SK-N-SH treated with all-trans-retinoic acid at 6 μM for 48 hours (cell line): ENCODE results near the gene OR12D2.

ENCODE experiments used
- ATAC-seq: fragments of 200-7000 bp; cut with Tn5 transposase; 3 replicates; pipeline ENCODE4 v1.9.1; 2020; ENCODE audit warnings: mild to moderate bottlenecking, moderate library complexity
- ARNTL ChIP-seq: fragments of 450-650 bp; formaldehyde crosslinking; IDR thresholded peaks from 2 replicates; pipeline ENCODE4 v1.5.0; 2020; ENCODE audit warnings: low read depth, mild to moderate bottlenecking, moderate library complexity, borderline replicate concordance
- BACH2 ChIP-seq: fragments of 250-450 bp; sonication (Bioruptor Pico); IDR thresholded peaks from 2 replicates; pipeline ENCODE4 v1.9.0; 2021; ENCODE audit warnings: mild to moderate bottlenecking, borderline replicate concordance
- CSDC2 ChIP-seq: fragments of 250-450 bp; sonication (Bioruptor Pico); IDR thresholded peaks from 2 replicates; pipeline ENCODE4 v1.5.0; 2020; ENCODE audit warnings: mild to moderate bottlenecking, moderate library complexity
- ESRRG ChIP-seq: fragments of 250-450 bp; sonication (Bioruptor Pico); IDR thresholded peaks from 2 replicates; pipeline ENCODE4 v1.6.1; 2021; ENCODE audit warnings: mild to moderate bottlenecking
- GLIS3 ChIP-seq: fragments of 250-450 bp; sonication (Bioruptor Pico); IDR thresholded peaks from 2 replicates; pipeline ENCODE4 v1.5.0; 2020; ENCODE audit warnings: mild to moderate bottlenecking, moderate library complexity
- OSR1 ChIP-seq: fragments of 250-450 bp; sonication (Bioruptor Pico); IDR thresholded peaks from 2 replicates; pipeline ENCODE4 v1.8.0; 2022; ENCODE audit warnings: moderate library complexity, mild to moderate bottlenecking, inconsistent platforms
- PPARA ChIP-seq: fragments of 250-450 bp; sonication (Bioruptor Pico); IDR thresholded peaks from 2 replicates; pipeline ENCODE4 v1.5.0; 2020; ENCODE audit warnings: mild to moderate bottlenecking, borderline replicate concordance
- RARB ChIP-seq: fragments of 250-450 bp; sonication (Bioruptor Pico); IDR thresholded peaks from 2 replicates; pipeline ENCODE4 v1.8.0; 2021; ENCODE audit warnings: mild to moderate bottlenecking, moderate library complexity
- SNAI2 ChIP-seq: fragments of 250-450 bp; sonication (Bioruptor Pico); IDR thresholded peaks from 2 replicates; pipeline ENCODE4 v1.5.0; 2020; ENCODE audit warnings: mild to moderate bottlenecking, moderate library complexity
- TCF4 ChIP-seq: fragments of 250-450 bp; sonication (Bioruptor Pico); IDR thresholded peaks from 2 replicates; pipeline ENCODE4 v1.8.0; 2021; ENCODE audit warnings: mild to moderate bottlenecking, moderate library complexity, borderline replicate concordance
- ZFP3 ChIP-seq: fragments of 250-450 bp; sonication (Bioruptor Pico); IDR thresholded peaks from 2 replicates; pipeline ENCODE4 v1.5.0; 2020; ENCODE audit warnings: mild to moderate bottlenecking, moderate library complexity
- ZFP30 ChIP-seq: fragments of 450-650 bp; formaldehyde crosslinking; IDR thresholded peaks from 2 replicates; pipeline ENCODE4 v1.5.0; 2022; ENCODE audit warnings: mild to moderate bottlenecking, moderate library complexity
- ZNF70 ChIP-seq: fragments of 450-650 bp; formaldehyde crosslinking; IDR thresholded peaks from 2 replicates; pipeline ENCODE4 v1.5.0; 2020; ENCODE audit warnings: mild to moderate bottlenecking, moderate library complexity
- ZNF8 ChIP-seq: fragments of 450-650 bp; formaldehyde crosslinking; IDR thresholded peaks from 2 replicates; pipeline ENCODE4 v1.5.0; 2020; ENCODE audit warnings: mild to moderate bottlenecking, moderate library complexity
- TF ChIP-seq, protein P1 (sequence below): fragments of 250-450 bp; sonication (Bioruptor Pico); IDR thresholded peaks from 2 replicates; pipeline ENCODE4 v1.5.0; 2020; ENCODE audit warnings: mild to moderate bottlenecking, moderate library complexity
- TF ChIP-seq, protein P2 (sequence below): fragments of 250-450 bp; sonication (Bioruptor Pico); IDR thresholded peaks from 2 replicates; pipeline ENCODE4 v1.8.0; 2021; ENCODE audit warnings: low read depth, mild to moderate bottlenecking, moderate library complexity, borderline replicate concordance
- TF ChIP-seq, protein P3 (sequence below): fragments of 250-450 bp; sonication (Bioruptor Pico); IDR thresholded peaks from 2 replicates; pipeline ENCODE4 v1.5.1; 2021; ENCODE audit warnings: mild to moderate bottlenecking, moderate library complexity

The OR12D2 gene

DNA sequence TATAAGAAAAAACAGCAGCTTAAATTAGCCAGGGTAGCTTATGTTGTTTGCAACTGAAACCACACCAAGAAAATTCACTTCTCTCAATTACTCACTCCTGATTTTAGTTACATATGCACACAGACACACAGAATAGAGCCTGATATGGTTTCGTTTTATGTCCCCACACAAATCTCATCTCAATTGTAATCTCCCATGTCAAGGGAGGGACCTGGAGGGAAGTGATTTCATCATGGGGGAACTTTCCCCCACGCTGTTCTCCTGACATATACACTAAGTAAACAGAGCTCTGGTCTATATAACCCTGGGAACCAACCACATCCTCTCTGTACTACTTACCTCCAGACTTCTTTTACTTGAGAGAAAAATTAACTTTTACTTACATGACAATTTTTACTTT lies 29.1 kb downstream of the OR12D2 start:
- ATAC-seq: no peak
- TF ChIP-seq ESRRG (CRISPR knock-in tag) (no peak), PPARA (CRISPR knock-in tag) (no peak), ZFP3 (no peak), ZNF8 (CRISPR knock-in tag) (no peak), ZNF70 (CRISPR knock-in tag) (no peak)
- TF ChIP-seq, protein P1, sequence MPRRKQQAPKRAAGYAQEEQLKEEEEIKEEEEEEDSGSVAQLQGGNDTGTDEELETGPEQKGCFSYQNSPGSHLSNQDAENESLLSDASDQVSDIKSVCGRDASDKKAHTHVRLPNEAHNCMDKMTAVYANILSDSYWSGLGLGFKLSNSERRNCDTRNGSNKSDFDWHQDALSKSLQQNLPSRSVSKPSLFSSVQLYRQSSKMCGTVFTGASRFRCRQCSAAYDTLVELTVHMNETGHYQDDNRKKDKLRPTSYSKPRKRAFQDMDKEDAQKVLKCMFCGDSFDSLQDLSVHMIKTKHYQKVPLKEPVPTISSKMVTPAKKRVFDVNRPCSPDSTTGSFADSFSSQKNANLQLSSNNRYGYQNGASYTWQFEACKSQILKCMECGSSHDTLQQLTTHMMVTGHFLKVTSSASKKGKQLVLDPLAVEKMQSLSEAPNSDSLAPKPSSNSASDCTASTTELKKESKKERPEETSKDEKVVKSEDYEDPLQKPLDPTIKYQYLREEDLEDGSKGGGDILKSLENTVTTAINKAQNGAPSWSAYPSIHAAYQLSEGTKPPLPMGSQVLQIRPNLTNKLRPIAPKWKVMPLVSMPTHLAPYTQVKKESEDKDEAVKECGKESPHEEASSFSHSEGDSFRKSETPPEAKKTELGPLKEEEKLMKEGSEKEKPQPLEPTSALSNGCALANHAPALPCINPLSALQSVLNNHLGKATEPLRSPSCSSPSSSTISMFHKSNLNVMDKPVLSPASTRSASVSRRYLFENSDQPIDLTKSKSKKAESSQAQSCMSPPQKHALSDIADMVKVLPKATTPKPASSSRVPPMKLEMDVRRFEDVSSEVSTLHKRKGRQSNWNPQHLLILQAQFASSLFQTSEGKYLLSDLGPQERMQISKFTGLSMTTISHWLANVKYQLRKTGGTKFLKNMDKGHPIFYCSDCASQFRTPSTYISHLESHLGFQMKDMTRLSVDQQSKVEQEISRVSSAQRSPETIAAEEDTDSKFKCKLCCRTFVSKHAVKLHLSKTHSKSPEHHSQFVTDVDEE: no peak

DNA sequence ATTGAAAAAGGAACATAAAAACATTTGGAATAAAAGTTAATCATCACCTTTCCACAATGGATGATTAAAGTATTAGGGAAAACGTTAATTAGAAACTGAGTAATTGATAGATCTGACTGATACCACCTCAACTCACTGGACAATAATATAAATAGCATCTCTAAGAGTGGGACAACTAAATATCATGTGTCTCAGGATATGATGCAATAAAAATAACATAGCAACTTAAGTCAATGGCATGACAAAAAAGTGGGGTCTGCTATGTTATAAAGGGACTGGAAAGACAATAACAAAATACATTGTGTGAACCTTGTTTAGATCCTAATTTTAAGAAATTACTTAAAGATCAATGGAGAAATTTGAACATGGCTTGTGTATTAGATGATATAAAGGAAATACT lies 29.6 kb downstream of the OR12D2 start:
- TF ChIP-seq, protein P2, sequence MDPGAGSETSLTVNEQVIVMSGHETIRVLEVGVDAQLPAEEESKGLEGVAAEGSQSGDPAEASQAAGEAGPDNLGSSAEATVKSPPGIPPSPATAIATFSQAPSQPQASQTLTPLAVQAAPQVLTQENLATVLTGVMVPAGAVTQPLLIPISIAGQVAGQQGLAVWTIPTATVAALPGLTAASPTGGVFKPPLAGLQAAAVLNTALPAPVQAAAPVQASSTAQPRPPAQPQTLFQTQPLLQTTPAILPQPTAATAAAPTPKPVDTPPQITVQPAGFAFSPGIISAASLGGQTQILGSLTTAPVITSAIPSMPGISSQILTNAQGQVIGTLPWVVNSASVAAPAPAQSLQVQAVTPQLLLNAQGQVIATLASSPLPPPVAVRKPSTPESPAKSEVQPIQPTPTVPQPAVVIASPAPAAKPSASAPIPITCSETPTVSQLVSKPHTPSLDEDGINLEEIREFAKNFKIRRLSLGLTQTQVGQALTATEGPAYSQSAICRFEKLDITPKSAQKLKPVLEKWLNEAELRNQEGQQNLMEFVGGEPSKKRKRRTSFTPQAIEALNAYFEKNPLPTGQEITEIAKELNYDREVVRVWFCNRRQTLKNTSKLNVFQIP (CRISPR knock-in tag): no peak
- TF ChIP-seq PPARA (CRISPR knock-in tag) (no peak), BACH2 (CRISPR knock-in tag) (no peak), TCF4 (CRISPR knock-in tag) (no peak), ZFP30 (CRISPR knock-in tag) (no peak), GLIS3 (no peak), RARB (CRISPR knock-in tag) (no peak)
- TF ChIP-seq, protein P3, sequence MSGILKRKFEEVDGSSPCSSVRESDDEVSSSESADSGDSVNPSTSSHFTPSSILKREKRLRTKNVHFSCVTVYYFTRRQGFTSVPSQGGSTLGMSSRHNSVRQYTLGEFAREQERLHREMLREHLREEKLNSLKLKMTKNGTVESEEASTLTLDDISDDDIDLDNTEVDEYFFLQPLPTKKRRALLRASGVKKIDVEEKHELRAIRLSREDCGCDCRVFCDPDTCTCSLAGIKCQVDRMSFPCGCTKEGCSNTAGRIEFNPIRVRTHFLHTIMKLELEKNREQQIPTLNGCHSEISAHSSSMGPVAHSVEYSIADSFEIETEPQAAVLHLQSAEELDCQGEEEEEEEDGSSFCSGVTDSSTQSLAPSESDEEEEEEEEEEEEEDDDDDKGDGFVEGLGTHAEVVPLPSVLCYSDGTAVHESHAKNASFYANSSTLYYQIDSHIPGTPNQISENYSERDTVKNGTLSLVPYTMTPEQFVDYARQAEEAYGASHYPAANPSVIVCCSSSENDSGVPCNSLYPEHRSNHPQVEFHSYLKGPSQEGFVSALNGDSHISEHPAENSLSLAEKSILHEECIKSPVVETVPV (CRISPR knock-in tag): no peak
- ATAC-seq: no peak

- ATAC-seq: no peak
- TF ChIP-seq PPARA (CRISPR knock-in tag): no peak
- no peak for TF ChIP-seq ESRRG (CRISPR knock-in tag)
- no peak for TF ChIP-seq SNAI2 (CRISPR knock-in tag)
- TF ChIP-seq, protein P1: no peak
- no peak for TF ChIP-seq ARNTL (CRISPR knock-in tag)
- no peak for TF ChIP-seq CSDC2 (CRISPR knock-in tag)
- TF ChIP-seq OSR1 (CRISPR knock-in tag): no peak
- TF ChIP-seq, protein P3 (CRISPR knock-in tag): no peak
- no peak for TF ChIP-seq GLIS3
Measured at GRCh38 chr6:29426654-29427053, 31.2 kb downstream of the OR12D2 start.

DNA sequence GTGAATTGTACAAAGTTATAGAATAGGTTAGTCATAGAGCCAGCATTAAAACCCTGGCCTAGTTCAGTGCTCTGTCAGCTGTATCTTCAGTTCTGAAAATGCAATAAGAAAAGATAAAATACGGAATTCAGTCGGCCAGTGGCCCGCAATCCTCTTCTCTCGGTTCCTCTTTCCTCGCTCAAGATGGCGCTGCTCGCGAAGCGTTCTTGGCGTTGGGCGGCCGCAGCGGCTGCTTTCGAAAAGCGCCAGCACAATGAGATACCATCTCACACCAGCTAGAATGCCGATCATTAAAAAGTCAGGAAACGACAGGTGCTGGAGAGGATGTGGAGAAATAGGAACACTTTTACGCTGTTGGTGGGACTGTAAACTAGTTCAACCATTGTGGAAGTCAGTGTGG lies 41.3 kb downstream of the OR12D2 start:
- peak; percentile 80 for ATAC-seq
